ENCODE measurements around the gene LRP5. TPM values are rescaled to one million over a fixed set of nuclear protein-coding genes. Genes with fewer than 3 reads are reported as not detected.

The LRP5 gene
- total RNA-seq, 2 donors from 2014 or later = 34.6 to 60.9 TPM

GRCh38 chr11:68271023-68271780 lies 41.2 kb upstream of the LRP5 start:
- TF ChIP-seq CTCF (IDR thresholded peaks at IDR 0.05) = peak in 1 of 2 donors; percentile 59
- Histone ChIP-seq H3K27ac (peak overlapping the region; percentile 95 to 97), H3K27me3 (no peaks in the 10 kb centered on the region), H3K36me3 (peaks cover 20% of the 10 kb centered on the region), H3K9me3 (no peaks in the 10 kb centered on the region), H3K4me1 (peaks cover 0 to 31% of the 10 kb centered on the region in 2 donors), H3K4me3 (peak overlapping the region; percentile 67 to 88)
- DNase-seq (ENCODE audit: low spot score) = peak; percentile 78

- Histone ChIP-seq H3K27ac (peak within 1 kb of the TSS; percentile 95 to 97), H3K4me3 (peak within 1 kb of the TSS; percentile 67 to 88), H3K27me3 (no peaks in the 10 kb centered on the region), H3K4me1 (peaks cover 0 to 31% of the 10 kb centered on the region in 2 donors), H3K36me3 (peaks cover 12% of the 10 kb centered on the region), H3K9me3 (no peaks in the 10 kb centered on the region)
- TF ChIP-seq CTCF (IDR thresholded peaks at IDR 0.05) = no peak
- DNase-seq (ENCODE audit: low spot score) = peak; percentile 94
These were observed 40.4 kb upstream of the LRP5 start, which contains the start of gene C11orf24 for GRCh38 chr11:68271781-68272608. Gene C11orf24, minus strand, starts transcription at chr11:68271973. Its CDS starts 8,206 bp downstream, at chr11:68263767.

- H3K4me1 ChIP-seq = peaks cover 0 to 31% of the 10 kb centered on the region in 2 donors
- H3K27ac ChIP-seq = peak overlapping the region; percentile 95 to 97
- H3K27me3 ChIP-seq = no peaks in the 10 kb centered on the region
- DNase-seq (ENCODE audit: low spot score) = no peak
- TF ChIP-seq CTCF (IDR thresholded peaks at IDR 0.05) = no peak
- H3K9me3 ChIP-seq = no peaks in the 10 kb centered on the region
- no peak overlapping the region for H3K4me3 ChIP-seq
- H3K36me3 ChIP-seq = peaks cover under 1% of the 10 kb centered on the region
These were observed 39.2 kb upstream of the LRP5 start for GRCh38 chr11:68273026-68273738.

- Histone ChIP-seq H3K9me3 (no peaks in the 10 kb centered on the region), H3K4me3 (no peak overlapping the region), H3K27me3 (no peaks in the 10 kb centered on the region), H3K4me1 (peaks cover 0 to 29% of the 10 kb centered on the region in 2 donors), H3K27ac (no peak overlapping the region), H3K36me3 (no peaks in the 10 kb centered on the region)
- no peak for TF ChIP-seq CTCF (IDR thresholded peaks at IDR 0.05)
- DNase-seq (ENCODE audit: low spot score) = no peak
These were observed 38.1 kb upstream of the LRP5 start for GRCh38 chr11:68274306-68274705.

GRCh38 chr11:68275721-68276507 lies 36.5 kb upstream of the LRP5 start:
- no peak for DNase-seq (ENCODE audit: low spot score)
- Histone ChIP-seq H3K36me3 (no peaks in the 10 kb centered on the region), H3K4me3 (no peak overlapping the region), H3K9me3 (no peaks in the 10 kb centered on the region), H3K27me3 (no peaks in the 10 kb centered on the region), H3K27ac (no peak overlapping the region), H3K4me1 (peaks cover 0 to 13% of the 10 kb centered on the region in 2 donors)
- TF ChIP-seq CTCF (IDR thresholded peaks at IDR 0.05) = no peak

All from right atrium auricular region (tissue), 2 donors.